Measurements from ENCODE around the gene PHC2.
A peak's percentile ranks its signal among the peaks of the same experiment; 100 is the strongest.

PHC2 gene

GRCh38 chr1:33397994-33398393 lies 32.9 kb downstream of the PHC2 start:
- no peak overlapping the region for H3K4me3 ChIP-seq (ENCODE audit: low read depth, low read length)
- DNase-seq (ENCODE audit: low read depth) = peak; percentile 8
- TF ChIP-seq CTCF (IDR thresholded peaks at IDR 0.05; ENCODE audit: low read depth, low read length, missing control alignments) = no peak

DNA sequence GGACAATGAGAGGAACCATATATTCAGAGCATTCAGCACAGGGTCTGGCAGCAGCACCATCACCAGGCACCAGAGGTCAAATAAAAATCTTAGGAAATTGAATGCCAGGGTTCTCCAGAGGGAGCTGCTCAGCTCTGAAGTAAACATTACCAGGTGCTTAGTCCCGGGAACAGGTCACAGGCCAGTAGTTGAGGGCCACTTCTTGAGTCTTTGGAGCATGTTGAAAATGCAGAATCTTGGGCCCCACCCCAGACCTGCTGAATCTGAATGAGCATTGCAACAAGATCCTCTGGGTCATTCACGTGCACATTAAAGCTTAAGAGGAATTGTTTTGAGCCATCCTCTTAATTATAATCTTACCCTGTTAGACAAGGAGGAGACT lies 33.8 kb downstream of the PHC2 start:
- no peak for TF ChIP-seq CTCF (IDR thresholded peaks at IDR 0.05; ENCODE audit: low read depth, low read length, missing control alignments)
- no peak for DNase-seq (ENCODE audit: low read depth)
- H3K4me3 ChIP-seq (ENCODE audit: low read depth, low read length) = no peak overlapping the region

DNA sequence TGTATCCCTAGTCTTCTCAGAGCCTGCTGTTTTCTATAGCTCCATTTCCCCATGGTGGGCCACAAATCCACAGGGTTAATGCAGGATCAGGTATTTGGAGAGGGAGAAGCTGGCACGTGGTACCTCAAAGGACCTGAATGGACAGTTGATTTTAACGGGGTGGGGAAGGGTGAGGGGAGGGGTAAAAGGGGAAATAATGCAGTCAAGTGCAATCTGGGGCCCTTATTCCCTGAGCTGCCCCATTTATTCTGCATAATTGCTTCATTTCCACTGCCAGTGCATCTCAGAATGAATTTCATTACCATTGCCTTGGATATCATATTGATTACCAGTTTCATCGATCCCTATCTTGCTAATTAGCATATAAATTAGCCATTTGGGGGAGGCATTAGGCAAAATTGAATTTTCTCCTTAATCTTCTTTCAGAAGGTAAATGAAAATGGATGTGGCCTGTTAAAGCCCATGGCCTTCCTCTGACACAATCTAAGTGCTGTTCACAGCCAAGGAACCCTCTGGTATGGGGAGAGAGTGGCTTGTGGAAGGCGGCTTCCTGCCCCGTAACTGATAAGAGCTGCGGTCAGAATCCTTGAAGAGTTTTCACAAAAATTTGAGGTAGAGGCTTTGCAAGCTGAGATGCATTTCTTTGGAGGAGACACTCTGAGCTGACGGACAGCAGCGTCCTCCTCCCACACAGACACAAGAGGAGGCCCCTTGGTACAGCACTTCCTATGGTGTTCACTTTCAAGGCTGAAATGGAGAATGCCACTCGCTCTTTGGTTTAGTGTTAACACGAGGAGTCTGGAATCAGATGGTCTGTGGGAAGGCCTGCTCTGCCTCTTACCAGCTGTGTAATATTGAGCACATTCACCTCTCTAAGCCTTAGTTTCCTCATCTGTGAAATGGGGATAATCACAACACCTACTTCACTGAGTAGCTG lies 34.4 kb downstream of the PHC2 start:
- no peak overlapping the region for H3K4me3 ChIP-seq (ENCODE audit: low read depth, low read length)
- DNase-seq (ENCODE audit: low read depth) = no peak
- TF ChIP-seq CTCF (IDR thresholded peaks at IDR 0.05; ENCODE audit: low read depth, low read length, missing control alignments) = no peak

GRCh38 chr1:33394770-33395169 lies 36.1 kb downstream of the PHC2 start:
- no peak for TF ChIP-seq CTCF (IDR thresholded peaks at IDR 0.05; ENCODE audit: low read depth, low read length, missing control alignments)
- DNase-seq (ENCODE audit: low read depth) = no peak
- H3K4me3 ChIP-seq (ENCODE audit: low read depth, low read length) = no peak overlapping the region

GRCh38 chr1:33393991-33394390 lies 36.9 kb downstream of the PHC2 start:
- no peak for TF ChIP-seq CTCF (IDR thresholded peaks at IDR 0.05; ENCODE audit: low read depth, low read length, missing control alignments)
- DNase-seq (ENCODE audit: low read depth) = no peak
- H3K4me3 ChIP-seq (ENCODE audit: low read depth, low read length) = no peak overlapping the region

DNA sequence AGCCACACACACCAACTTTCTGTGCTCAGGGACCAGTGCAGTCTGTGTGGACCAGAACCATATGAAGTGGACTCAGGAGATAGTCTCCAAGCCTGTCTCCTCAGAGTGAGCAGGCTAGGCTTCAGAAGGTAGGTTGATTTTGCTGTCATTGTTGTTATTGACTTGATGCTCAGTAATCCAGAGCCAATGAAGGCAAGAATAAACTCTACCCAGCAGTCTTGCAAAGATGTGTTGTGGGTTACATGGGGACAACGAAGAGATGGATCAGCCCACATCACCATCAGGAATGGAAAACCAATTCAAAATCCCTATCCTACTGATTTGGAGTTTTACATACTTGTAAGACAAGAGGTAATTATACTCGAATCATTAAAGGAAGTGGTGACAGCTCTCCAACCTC lies 37.4 kb downstream of the PHC2 start:
- no peak overlapping the region for H3K4me3 ChIP-seq (ENCODE audit: low read depth, low read length)
- TF ChIP-seq CTCF (IDR thresholded peaks at IDR 0.05; ENCODE audit: low read depth, low read length, missing control alignments) = no peak
- no peak for DNase-seq (ENCODE audit: low read depth)

DNA sequence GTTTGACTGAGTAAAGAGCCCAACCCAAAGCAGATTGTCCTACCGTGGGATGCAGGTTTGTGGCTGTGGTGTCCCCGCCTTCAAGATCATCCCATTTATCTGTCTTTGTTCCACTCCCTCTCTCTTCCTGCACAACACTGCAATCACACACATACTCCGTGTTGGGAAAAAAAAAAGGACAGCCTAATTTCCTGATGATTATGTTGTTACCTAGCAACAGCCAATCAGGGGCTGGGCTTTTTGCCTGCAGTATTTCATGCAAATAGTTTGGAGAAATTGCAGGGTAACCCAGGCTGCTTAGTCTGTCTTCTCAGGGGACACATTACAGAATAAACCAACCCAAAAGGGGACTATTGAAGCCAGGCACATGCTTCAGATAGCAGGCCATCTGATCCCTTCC lies 38.3 kb downstream of the PHC2 start:
- TF ChIP-seq CTCF (IDR thresholded peaks at IDR 0.05; ENCODE audit: low read depth, low read length, missing control alignments) = no peak
- H3K4me3 ChIP-seq (ENCODE audit: low read depth, low read length) = no peak overlapping the region
- DNase-seq (ENCODE audit: low read depth) = no peak
